CD4-positive, alpha-beta T cell treated with Interferon alpha-2 for 1 hour (primary cell): ENCODE data around the gene AMH.

Source experiments
- DNase-seq, 2 donors: peaks; one replicate each; pipeline ENCODE4 v3.0.0-alpha.2; 2020 to 2022

AMH gene

GRCh38 chr19:2221918-2222317 lies 27.2 kb upstream of the AMH start:
- DNase-seq, result no peak

- DNase-seq, result no peak
These were observed 25.7 kb upstream of the AMH start for GRCh38 chr19:2223391-2223790.

DNA sequence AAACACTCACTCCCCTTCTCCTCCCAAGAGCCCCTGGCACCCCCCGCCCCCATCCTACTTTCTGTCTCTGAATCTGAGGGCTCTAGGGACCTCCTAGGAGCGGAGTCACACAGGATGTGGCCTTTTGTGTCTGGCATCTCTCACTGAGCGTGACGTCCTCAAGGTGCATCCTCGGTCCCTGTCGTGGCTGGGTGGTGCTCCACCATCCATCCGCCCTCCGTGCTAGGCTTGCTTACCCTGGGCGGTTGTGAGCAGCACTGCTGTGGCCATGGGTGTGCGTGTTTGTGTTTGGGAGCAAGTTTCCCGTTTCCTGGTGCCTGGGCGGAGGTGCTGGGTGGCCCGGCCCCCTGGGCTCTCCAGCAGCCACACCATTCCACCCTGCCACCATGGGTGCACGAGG lies 25.2 kb upstream of the AMH start:
- peak; percentile 38 to 50 for DNase-seq

DNA sequence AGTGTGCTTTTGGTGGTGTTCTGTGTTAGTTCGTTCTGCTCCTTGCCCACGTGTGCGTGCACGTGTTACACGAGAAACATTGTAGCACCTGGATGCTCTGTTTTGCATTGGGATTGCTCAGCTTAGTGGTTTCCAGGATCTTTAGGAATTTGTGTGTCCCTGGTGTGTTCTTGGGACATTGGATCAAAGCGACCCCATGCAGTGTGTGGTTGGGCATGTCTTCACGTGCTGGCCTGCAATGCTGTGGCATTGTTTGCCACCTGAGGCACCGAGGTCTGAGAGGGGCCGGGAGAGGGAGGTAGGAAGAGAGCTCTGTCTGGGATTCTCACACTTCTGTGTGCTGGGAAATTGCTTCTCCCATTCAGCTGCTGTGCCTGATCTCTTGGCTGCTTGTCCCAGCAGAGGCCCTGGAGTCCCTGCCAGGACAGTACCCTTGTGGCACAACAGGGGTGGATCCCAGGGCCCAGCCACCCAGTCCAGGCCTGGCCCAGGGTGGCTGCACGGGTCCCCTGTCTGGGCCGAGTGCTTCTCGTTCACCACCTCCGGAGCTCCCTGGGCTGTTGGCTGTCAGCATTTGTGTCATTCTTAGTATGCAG lies 24.3 kb upstream of the AMH start:
- no peak for DNase-seq

DNA sequence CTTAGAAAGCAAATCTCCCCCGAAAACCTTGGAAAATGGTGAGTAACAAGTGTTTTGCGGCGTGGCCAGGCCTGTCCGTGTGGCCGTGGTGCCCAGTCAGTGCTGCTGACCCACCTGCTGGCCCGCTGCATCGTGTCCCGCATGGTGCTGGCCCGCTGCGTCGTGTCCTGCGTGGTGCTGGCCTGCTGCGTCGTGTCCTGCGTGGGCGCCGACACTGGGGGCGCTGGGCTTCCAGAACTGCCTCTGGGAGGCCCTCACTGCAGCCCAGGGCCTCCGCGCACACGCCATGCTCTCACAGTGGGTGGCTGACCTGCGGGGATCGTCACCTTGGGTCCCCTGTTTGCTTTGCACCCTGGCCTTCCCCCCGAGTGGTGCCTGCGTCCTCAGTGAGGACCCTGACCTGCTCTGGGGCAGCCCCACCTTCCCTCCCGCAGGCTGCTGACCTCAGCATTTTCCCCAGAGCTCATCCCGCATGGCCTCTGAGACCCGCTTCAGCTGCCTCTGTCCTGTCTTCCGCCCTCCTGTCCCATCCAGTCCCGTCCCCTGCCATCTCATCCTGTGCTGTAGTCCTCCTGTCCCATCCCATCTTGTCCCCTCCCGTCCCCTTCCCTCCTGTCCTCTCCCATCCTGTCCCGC lies 23.6 kb upstream of the AMH start:
- no peak for DNase-seq

DNA sequence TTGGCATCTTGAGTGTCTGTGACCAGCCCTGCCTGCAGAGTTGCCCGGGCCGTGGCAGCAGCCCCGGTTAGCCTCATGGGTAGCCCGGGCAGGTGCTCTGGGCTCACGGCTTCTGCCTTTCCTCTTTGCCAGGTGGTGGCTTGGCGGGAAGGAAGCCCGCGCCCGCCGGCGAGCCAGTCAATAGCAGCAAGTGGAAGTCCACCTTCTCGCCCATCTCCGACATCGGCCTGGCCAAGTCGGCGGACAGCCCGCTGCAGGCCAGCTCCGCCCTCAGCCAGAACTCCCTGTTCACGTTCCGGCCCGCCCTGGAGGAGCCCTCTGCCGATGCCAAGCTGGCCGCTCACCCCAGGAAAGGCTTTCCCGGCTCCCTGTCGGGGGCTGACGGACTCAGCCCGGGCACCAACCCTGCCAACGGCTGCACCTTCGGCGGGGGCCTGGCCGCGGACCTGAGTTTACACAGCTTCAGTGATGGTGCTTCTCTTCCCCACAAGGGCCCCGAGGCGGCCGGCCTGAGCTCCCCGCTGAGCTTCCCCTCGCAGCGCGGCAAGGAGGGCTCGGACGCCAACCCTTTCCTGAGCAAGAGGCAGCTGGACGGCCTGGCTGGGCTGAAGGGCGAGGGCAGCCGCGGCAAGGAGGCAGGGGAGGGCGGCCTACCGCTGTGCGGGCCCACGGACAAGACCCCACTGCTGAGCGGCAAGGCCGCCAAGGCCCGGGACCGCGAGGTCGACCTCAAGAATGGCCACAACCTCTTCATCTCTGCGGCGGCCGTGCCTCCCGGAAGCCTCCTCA lies 22.9 kb upstream of the AMH start:
- DNase-seq, result no peak

DNA sequence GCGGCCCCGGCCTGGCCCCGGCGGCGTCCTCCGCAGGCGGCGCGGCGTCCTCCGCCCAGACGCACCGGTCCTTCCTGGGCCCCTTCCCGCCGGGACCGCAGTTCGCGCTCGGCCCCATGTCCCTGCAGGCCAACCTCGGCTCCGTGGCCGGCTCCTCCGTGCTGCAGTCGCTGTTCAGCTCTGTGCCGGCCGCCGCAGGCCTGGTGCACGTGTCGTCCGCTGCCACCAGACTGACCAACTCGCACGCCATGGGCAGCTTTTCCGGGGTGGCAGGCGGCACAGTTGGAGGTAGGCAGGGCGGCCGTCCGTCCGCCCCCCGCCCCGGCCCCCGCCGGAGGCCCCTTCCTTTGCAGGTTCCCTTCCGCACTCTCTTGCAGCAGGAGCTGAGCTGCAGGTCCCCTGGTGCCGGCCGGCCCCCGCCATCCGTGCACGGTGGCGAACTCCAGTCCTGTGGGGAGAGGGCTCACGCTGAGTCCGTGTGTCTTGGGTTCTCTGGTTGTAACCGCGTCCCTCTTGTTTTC lies 22.2 kb upstream of the AMH start:
- no peak for DNase-seq

DNA sequence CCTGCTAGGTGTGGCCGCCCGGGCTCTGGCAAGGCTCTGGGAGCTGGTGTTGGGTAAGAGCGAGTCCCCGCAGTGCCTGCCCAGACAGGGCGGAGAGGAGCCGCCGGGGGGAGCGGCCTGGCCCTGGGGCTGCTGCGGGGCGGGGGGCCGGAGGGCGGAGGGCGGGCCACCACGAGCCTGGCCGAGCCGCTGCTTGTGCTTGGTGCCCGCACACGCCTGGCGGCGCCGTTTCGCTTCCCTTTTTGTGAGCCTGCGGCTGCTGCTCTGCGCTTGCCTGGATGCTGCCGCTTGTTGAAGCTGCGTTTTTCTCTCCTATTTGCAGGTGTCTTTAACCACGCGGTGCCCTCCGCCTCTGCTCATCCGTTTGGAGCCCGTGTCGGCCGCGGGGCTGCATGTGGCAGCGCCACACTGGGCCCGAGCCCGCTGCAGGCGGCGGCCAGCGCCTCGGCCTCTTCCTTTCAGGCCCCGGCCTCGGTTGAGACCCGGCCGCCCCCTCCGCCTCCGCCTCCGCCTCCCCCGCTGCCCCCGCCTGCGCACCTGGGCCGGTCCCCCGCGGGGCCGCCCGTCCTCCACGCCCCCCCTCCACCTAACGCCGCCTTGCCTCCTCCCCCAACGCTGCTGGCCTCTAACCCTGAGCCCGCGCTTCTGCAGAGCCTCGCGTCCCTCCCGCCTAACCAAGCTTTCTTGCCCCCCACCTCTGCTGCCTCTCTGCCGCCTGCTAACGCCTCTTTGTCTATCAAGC lies 21.5 kb upstream of the AMH start:
- peak in 1 of 2 donors; percentile 44 for DNase-seq

DNA sequence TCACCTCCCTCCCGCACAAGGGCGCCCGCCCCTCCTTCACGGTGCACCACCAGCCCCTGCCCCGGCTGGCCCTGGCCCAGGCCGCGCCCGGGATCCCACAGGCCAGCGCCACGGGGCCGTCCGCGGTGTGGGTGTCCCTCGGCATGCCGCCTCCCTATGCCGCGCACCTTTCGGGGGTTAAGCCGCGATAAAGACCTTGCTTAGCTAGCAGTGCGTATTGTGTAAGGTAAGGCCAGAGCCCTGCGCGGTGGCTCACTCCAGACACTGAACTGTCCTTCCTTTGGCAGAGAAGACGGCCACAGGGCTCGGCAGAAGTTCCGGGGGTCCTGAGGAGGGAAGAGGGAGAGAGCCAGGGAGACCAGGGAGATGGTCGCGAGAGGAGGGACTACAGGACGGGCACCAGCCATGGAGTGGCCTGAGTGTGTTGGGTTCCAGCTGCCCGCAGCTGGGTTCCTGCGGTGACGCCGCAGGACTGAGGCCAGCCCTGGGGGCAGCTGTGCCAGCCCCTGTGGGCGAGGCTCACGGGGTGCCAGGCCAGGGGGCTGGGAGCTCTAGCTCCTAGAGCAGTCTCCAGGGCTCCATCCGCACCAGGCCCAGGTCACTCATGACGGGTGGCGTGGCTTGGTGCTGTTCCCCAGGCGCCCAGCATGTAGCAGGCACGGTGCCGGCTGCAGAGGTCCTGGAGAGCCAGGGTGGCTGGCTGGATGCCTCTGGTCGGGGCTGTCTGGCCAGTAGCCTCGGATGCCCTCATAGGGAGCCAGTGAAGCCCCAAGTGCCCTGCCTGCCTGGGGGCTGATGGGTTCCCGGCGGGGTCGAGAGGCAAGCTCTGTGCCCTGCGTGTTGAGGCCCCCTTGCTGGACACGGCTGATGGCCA lies 20.7 kb upstream of the AMH start:
- no peak for DNase-seq

GRCh38 chr19:2229103-2230032 lies 19.8 kb upstream of the AMH start:
- no peak for DNase-seq

DNA sequence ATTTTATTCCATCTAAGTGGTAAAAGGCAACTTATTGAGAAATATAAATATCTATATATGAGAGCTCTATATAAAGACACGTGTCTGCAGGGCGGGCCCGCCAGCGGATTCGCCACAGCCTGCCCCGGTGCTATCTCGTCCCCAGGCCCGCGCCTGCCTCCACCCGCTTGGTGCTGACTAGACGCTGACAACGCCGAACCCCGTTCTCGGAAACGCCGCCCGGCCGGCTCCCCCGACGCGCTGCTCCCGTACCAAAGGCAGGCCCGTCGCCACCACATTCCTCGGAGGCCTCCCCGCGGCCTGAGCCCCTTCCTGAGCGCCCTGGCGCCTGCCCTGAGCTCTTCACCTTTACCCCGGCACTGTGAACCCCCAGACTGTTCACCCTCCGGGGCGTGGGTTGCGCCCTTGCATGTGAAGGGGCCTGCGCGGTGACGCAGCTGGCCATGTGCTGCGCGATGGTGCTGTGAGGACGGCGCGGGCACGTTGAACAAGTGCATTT lies 19.0 kb upstream of the AMH start:
- DNase-seq, result no peak

DNA sequence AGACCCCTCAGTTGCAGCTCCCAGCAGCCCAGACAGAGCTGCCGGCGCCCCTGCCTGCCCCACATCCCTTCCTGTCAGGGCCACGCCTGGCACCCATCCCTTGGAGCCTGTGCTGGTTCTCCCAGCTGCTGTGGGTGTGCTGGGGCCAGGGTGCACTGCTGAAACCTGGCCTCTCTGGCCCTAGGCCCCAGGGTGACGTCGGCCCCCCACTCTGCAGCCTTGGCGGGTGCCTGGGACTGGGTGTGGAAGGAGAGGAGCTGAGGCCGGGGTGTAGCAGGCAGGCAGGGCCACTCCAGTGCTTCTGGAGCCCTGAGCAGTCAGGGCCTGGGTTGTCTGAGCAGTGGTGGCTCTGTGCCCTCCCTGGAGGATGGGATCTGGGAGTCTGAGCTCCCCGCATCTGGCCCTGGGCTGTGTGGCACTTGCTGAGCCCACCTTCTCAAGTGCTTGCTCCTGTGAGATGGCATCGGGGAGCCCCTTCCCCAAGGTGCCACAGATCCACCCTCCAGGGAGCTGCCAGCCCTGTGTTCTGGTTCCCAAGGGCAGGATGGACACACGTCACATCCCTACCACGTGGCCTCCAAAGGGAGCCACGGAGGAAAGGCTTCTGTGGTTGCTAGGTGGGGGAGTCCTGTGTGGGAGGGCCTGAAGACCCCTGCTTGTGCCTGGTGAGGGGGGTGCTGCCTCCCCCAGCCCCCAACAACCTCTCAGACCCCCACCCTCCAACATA lies 18.2 kb upstream of the AMH start:
- no peak for DNase-seq

GRCh38 chr19:2231621-2232221 lies 17.4 kb upstream of the AMH start:
- no peak for DNase-seq

DNA sequence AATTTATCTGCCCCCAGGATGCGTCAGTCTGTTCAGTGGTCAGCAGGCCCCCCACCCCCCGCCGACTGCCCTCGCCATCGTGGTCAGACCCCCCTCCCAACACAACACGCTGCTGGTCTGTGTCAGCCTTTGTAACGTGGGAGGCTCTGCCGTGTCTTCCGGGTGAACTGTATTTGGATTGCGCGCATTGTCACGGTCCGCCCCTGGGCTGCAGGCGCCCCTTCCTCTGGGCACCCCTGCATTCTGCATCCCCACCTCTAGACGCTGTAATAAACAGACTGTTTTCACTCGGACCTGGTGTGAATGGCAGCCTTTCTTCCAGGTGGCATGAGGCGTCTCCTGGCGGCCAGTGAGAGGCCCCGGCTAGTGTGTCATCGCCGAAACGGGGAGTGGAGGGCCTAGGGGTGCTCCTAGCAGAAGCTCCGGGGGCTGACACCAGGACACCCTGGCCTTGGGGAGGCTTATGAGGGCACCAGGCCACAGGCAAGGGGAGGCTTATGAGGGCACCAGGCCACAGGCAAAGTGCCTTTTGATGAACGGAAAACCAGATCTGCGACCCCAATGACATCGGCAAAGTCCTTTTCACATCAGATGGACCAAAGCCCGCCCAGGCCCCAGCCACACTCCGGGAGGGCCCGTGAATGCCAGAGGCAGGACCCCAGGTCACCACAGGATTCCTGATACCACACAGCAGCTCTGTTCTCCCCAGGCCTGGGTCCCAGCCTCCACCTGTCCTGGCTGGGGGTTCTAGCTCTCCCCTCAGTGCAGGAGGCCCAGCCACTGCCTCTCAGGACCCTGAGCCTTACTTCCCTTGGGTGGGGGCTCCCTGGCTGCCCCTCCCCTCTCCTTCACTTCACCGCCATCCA lies 16.6 kb upstream of the AMH start:
- DNase-seq, result no peak

GRCh38 chr19:2233601-2234280 lies 15.4 kb upstream of the AMH start:
- DNase-seq, result no peak

DNA sequence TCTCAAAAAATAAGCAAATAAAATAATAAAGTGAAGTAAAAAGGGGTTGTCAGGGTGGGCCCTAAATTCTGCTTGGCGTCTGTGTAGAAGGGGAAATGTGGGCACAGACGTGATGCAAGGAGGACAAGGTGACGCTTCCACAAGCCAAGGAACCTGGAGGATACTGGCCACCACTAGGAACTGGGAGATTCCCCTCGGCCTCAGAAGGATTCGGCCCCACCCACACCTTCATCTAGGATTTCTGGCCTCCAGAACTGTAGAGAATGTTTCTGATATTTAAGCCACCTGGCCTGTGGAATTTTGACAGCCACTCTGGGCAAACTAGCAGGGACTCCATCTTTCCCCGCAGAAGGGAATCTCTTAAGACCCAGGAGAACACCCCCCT lies 14.1 kb upstream of the AMH start:
- DNase-seq, result no peak

DNA sequence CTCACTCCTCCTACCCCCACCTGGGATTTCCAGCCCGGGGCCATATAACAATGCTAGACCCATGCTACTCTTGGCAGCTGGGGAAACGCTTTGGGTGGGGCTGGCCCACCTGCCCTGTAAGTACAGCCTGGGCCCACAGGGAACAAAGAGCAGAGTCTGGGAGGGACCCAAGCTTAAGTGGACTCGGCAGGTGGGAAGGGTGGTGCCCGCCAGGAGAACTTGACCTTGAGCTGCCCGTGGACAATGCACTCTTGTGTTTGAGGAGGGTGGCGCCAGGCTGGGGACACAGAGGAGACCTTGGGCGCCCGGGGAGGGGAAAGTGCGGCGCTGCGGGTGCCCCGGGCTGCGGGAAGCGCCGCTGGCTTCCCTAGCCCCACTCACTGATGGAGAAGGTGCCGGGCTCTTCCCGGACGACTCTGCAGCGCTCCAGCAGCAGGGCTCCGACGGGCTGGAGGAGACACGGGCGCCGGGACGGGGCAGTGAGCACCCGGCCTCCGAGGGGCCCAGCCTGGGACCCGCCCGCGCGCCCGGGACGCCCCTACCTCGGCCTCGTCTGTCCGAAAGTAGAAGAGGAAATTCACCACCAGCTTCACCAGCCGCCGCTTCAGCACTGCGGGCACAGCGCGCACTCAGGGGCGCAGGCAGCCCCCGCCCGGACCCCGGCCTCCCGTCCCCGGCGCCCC lies 13.6 kb upstream of the AMH start:
- peak in 1 of 2 donors; percentile 11 for DNase-seq

GRCh38 chr19:2236064-2236313 lies 13.1 kb upstream of the AMH start:
- no peak for DNase-seq
